HG03571 (cell line): ENCODE results near the gene GRPEL1.

Experiments used
- ATAC-seq: cut with Tn5 transposase; IDR thresholded peaks from one replicate; pipeline ENCODE4 v1.9.1; 2021; ENCODE audit not compliant: unreplicated experiment

Gene GRPEL1

GRCh38 chr4:7066493-7066892, 1.4 kb downstream of the GRPEL1 start:
- ATAC-seq = no peak

GRCh38 chr4:7066006-7066405, 1.9 kb downstream of the GRPEL1 start:
- no peak for ATAC-seq

- ATAC-seq = no peak
Observed at GRCh38 chr4:7063362-7063761, 4.5 kb downstream of the GRPEL1 start.

GRCh38 chr4:7062816-7063215, 5.0 kb downstream of the GRPEL1 start:
- no peak for ATAC-seq

- no peak for ATAC-seq
Observed at GRCh38 chr4:7061815-7062214, 6.0 kb downstream of the GRPEL1 start.

- no peak for ATAC-seq
Observed at GRCh38 chr4:7060346-7061150, 7.3 kb downstream of the GRPEL1 start.

- ATAC-seq = no peak
Observed at GRCh38 chr4:7059662-7060061, 8.2 kb downstream of the GRPEL1 start.

- no peak for ATAC-seq
Observed at GRCh38 chr4:7058792-7059191, 9.1 kb downstream of the GRPEL1 start.

- no peak for ATAC-seq
Observed at GRCh38 chr4:7055990-7056325, 11.9 kb downstream of the GRPEL1 start.

GRCh38 chr4:7055111-7055989, 12.5 kb downstream of the GRPEL1 start:
- no peak for ATAC-seq

- ATAC-seq = no peak
Observed at GRCh38 chr4:7054106-7054880, 13.6 kb downstream of the GRPEL1 start.

- no peak for ATAC-seq
Observed at GRCh38 chr4:7052923-7053715, 14.7 kb downstream of the GRPEL1 start.

- no peak for ATAC-seq
Observed at GRCh38 chr4:7052313-7052712, 15.6 kb downstream of the GRPEL1 start.

GRCh38 chr4:7051905-7052304, 16.0 kb downstream of the GRPEL1 start:
- ATAC-seq = no peak

GRCh38 chr4:7051144-7051495, 16.7 kb downstream of the GRPEL1 start:
- ATAC-seq = no peak

GRCh38 chr4:7050481-7051143, 17.3 kb downstream of the GRPEL1 start:
- no peak for ATAC-seq

GRCh38 chr4:7049739-7050138, 18.1 kb downstream of the GRPEL1 start:
- ATAC-seq = no peak

GRCh38 chr4:7049295-7049694, 18.6 kb downstream of the GRPEL1 start:
- ATAC-seq = no peak

GRCh38 chr4:7048642-7049041, 19.2 kb downstream of the GRPEL1 start:
- no peak for ATAC-seq

- ATAC-seq = no peak
Observed at GRCh38 chr4:7046971-7047370, 20.9 kb downstream of the GRPEL1 start.
